ENCODE results near the gene SMIM10L2A.
"Not testable (repeated sequence)": the region's sequence is repeated elsewhere in the genome, so short reads cannot be mapped to it uniquely, and the experiment has no call there.

The SMIM10L2A gene

DNA sequence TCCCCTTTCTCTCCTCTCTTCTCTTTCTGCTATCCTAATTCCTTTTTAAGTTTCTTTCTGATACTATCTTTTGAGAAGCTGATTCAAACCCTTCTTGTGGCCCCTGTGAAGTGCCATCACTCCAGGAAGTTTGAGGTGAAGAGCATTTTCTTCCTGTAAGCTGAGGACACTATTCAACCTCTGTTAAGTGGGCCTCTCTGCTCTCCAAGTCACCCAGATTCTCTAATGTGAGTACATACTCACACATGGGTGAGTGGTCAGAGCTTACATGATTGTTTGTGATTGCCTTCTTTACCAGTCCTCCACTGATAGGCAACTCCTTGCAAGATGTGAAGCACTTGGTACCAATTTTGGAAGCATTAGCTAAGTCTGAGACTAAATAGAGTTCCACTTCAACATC is 18.4 kb upstream of the SMIM10L2A start:
- Mint-ChIP-seq H3K27ac (no peak overlapping the region), H3K27me3 (peaks cover 6% of the 10 kb centered on the region), H3K4me1 (no peaks in the 10 kb centered on the region), H3K4me3 (no peak overlapping the region), H3K9me3 (no peaks in the 10 kb centered on the region), H3K36me3 (no peaks in the 10 kb centered on the region)
- ATAC-seq (ENCODE audit: low read depth) (no peak), DNase-seq (ENCODE audit: low spot score in 2 of 2) (no peak)

DNA sequence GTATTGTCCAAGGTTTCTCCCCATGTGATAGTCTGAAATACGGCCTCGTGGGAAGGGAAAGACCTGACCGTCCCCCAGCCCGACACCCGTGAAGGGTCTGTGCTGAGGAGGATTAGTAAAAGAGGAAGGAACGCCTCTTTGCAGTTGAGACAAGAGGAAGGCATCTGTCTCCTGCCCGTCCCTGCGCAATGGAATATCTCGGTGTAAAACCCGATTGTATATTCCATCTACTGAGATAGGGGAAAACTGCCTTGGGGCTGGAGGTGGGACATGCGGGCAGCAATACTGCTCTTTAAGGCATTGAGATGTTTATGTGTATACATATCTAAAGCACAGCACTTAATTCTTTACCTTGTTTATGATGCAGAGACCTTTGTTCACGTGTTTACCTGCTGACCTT is 15.3 kb upstream of the SMIM10L2A start:
- not testable (repeated sequence) for H3K9me3 Mint-ChIP-seq; H3K27me3 Mint-ChIP-seq; DNase-seq (ENCODE audit: low spot score in 2 of 2); H3K36me3 Mint-ChIP-seq; H3K27ac Mint-ChIP-seq; H3K4me3 Mint-ChIP-seq; H3K4me1 Mint-ChIP-seq; ATAC-seq (ENCODE audit: low read depth)

DNA sequence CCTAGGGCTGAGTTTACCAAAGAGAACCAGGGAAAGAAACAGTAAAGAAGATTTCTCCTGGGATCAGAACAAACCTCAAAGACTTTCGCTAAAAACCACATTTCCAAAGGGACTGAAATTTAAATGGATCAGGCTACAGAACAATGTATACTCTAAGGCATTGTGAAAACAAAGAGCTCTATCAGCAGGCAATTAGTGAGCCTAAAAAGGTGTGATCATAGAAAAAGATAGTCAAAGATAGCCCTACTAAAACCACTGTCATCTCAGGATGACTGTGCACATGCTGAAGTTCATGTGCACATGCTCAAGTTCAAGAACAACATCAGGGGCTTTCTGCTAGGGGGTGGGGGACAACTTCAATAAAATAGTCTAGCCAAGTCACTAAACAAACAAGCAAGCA is 12.9 kb upstream of the SMIM10L2A start:
- Mint-ChIP-seq H3K27me3 (peaks cover 7% of the 10 kb centered on the region), H3K36me3 (no peaks in the 10 kb centered on the region), H3K27ac (no peak overlapping the region), H3K9me3 (peaks cover 2% of the 10 kb centered on the region), H3K4me3 (no peak overlapping the region), H3K4me1 (peaks cover 5% of the 10 kb centered on the region)
- ATAC-seq (ENCODE audit: low read depth) (no peak), DNase-seq (ENCODE audit: low spot score in 2 of 2) (no peak)

DNA sequence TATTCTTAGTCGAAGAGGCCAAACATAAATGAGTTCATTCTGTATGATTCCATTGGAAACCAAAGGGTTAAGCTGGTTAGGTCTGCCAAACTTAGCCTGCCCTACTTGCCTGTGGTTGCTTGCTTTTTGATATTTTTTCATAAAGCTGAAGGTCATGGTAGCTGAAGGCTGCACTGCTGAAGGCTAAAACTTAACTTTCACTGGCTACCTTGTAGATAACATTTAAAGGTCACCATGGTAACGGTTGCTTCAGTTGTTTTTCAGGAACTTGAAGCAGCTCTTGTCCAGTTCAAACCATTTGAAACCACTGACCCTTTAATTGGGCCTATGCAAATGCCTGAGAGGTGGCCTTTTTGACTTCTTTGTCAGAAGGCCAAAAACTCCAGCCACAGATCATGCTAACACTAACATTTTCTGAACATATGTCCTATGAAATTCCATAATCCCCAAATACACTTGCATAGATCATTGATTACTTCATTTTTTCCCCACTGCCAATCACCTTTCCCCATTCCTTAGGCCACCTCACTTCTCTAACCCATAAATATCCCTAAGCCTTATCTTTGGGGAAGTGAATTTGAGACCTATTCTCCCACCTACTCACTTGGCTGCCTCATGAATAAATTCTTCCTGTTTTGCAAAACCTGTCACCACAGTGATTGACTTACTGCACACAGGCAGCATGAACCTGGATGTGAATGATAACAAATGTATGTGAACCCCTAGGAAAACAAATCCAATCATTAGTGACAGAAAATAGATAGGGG is 10.7 kb upstream of the SMIM10L2A start:
- H3K9me3 Mint-ChIP-seq: peaks cover 2% of the 10 kb centered on the region
- H3K4me1 Mint-ChIP-seq: peaks cover 5% of the 10 kb centered on the region
- peaks cover 8% of the 10 kb centered on the region for H3K27me3 Mint-ChIP-seq
- H3K4me3 Mint-ChIP-seq: no peak overlapping the region
- H3K36me3 Mint-ChIP-seq: no peaks in the 10 kb centered on the region
- DNase-seq (ENCODE audit: low spot score in 2 of 2): no peak
- no peak for ATAC-seq (ENCODE audit: low read depth)
- no peak overlapping the region for H3K27ac Mint-ChIP-seq

DNA sequence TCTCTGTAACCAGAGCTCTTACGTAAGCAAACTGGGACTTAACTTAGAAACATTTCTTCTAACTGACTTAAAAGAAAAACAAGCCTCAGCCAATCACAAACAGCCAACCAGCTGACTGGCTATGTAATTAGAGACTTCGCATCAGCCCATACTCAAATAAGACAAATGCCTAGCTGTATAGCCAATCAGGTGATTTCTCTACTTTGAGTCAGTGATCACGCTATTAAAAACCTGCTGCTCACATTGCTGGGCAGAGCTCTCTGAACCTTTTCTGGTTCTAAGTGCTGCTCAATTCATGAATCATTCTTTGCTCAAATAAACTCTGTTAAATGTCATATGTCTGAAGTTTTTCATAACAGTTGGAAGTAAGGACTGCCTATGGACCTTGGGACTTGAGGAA is 9.9 kb upstream of the SMIM10L2A start:
- peaks cover 8% of the 10 kb centered on the region for H3K27me3 Mint-ChIP-seq
- H3K4me1 Mint-ChIP-seq: peaks cover 5% of the 10 kb centered on the region
- DNase-seq (ENCODE audit: low spot score in 2 of 2) (no peak), ATAC-seq (ENCODE audit: low read depth) (no peak)
- peaks cover 2% of the 10 kb centered on the region for H3K9me3 Mint-ChIP-seq
- no peaks in the 10 kb centered on the region for H3K36me3 Mint-ChIP-seq
- no peak overlapping the region for H3K4me3 Mint-ChIP-seq
- no peak overlapping the region for H3K27ac Mint-ChIP-seq

DNA sequence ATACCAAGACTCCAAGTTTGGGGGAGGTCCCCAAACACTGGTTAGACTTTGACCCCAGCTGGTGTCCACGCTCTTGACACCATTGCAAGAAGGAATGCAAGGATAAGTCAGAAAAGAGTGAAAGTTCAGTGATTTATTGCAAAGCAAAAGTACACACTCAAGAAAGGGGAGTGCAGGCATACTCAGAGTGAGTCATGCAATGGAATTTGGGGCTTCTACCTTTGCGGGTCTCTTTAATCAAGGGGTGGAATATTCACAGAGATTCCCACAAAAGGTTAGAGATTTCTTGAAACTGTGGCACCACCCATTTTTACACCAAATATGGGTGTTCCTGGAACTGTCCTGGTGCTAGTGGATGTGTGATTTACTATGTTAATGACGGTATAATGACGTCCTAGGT is 5.2 kb upstream of the SMIM10L2A start:
- peaks cover 4% of the 10 kb centered on the region for H3K27me3 Mint-ChIP-seq
- H3K27ac Mint-ChIP-seq: no peak overlapping the region
- H3K4me1 Mint-ChIP-seq: peaks cover 3% of the 10 kb centered on the region
- H3K36me3 Mint-ChIP-seq: no peaks in the 10 kb centered on the region
- ATAC-seq (ENCODE audit: low read depth) (no peak), DNase-seq (ENCODE audit: low spot score in 2 of 2) (no peak)
- H3K4me3 Mint-ChIP-seq: no peak overlapping the region
- peaks cover 2% of the 10 kb centered on the region for H3K9me3 Mint-ChIP-seq

DNA sequence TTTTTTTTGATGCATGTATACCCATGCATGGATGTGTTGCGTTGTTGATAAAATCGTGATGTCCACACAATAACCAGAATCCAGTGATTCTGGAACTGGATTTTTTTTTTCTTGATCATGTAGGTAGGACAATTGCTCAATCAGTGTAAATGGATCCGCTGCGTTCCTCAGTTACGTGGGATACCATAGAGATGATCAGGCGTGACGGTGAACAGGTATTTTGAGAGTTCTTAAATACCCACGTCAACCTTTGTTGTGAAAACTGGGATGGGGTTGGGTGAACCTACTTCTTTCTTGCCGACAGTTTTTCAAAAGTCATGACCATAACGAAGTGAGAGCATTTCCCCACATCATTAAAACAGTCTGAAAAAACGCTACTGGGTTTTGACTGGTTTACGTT is 913 bp upstream of the SMIM10L2A start:
- Mint-ChIP-seq H3K27ac (no peak overlapping the region), H3K36me3 (no peaks in the 10 kb centered on the region), H3K27me3 (peaks cover 6% of the 10 kb centered on the region), H3K4me1 (peaks cover 5% of the 10 kb centered on the region), H3K9me3 (no peaks in the 10 kb centered on the region), H3K4me3 (peak overlapping the region; percentile 77)
- ATAC-seq (ENCODE audit: low read depth) (no peak), DNase-seq (ENCODE audit: low spot score in 2 of 2) (no peak)

DNA sequence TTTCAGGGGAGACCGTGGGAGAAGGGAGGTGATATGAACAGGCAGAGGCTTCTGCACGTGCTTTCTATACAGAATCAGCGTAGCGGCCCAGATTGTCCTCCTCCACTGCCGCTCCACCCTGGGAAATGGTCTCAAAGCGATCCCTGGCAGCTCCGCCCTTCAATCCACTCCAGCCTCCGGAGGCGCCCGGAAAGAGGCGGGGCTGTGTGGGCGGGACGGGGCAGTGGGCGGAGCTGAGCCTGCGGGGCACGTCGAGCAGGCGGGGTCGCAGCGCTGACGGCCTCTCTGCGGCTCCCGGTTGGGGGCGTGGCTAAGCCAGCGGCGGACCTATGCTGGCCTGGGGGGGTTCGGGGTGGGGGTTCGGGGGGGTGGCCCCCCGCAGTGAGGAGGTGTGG is 210 bp upstream of the SMIM10L2A start:
- Mint-ChIP-seq H3K4me1 (peaks cover 5% of the 10 kb centered on the region), H3K4me3 (peak overlapping the region; percentile 77), H3K27me3 (peaks cover 6% of the 10 kb centered on the region), H3K9me3 (no peaks in the 10 kb centered on the region), H3K36me3 (no peaks in the 10 kb centered on the region), H3K27ac (no peak overlapping the region)
- peak; percentile 85 for ATAC-seq (ENCODE audit: low read depth)
- peak; percentile 71 to 72 for DNase-seq (ENCODE audit: low spot score in 2 of 2)

DNA sequence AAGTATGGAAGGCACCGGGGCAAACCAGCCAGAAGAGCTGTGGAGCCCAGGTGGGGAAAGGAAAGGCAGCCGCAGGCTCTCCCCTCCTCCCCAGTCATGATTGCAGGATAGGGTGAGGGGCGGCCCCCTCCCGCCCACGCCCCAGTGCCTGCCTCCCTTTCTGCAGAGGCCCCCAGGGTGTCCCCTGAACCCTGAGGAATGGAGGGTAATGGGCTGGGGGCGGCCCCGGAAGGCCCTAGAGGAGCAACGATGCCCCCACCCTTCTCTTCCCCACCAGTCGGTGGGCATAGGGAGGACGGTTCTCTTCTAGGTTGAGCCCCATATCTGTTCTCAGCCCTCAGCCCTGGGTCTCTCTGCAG is 1.0 kb downstream of the SMIM10L2A start:
- peak overlapping the region; percentile 53 for H3K4me3 Mint-ChIP-seq
- not testable (repeated sequence) for H3K27me3 Mint-ChIP-seq, H3K4me1 Mint-ChIP-seq

DNA sequence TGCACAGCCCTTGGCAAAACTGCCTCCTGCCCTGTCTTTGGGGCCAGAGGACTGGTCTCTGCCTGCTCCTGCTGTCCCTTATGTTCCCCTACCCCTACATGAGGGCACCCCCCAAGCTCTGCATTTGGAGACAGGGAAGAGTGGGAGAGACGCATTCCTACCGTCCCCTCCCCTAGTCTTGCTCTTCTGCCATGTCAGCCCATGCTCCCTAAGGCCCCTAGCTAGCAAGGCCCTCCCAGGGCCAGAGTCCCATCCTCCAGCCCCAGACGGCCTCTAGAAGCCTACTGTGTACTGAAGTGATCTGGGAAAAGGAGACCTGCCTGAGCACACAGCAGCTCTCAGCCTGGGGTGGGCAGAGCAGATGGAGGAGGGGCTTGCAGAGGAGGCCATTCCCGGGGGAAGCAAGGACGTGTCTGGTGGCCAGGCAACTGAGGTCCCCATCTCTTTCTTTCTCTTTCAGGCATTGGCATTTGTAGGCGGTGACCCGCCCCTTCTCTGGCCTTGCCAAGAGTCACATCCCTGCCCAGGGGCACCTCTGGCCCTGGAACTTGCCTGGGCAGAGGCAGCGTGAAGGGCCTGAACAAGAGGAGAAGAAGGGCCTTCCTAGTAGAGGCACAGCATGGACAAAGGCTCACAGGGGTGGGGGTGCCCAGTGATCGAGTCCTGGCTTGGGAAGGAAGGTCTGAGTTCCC is 1.6 kb downstream of the SMIM10L2A start:
- not testable (repeated sequence) for H3K9me3 Mint-ChIP-seq; ATAC-seq (ENCODE audit: low read depth); H3K27me3 Mint-ChIP-seq; DNase-seq (ENCODE audit: low spot score in 2 of 2); H3K4me1 Mint-ChIP-seq; H3K36me3 Mint-ChIP-seq; H3K27ac Mint-ChIP-seq
- peak overlapping the region; percentile 40 for H3K4me3 Mint-ChIP-seq

More for the DNA sequence above, 1.0 kb downstream of the SMIM10L2A start:
- H3K9me3 Mint-ChIP-seq; H3K36me3 Mint-ChIP-seq; H3K27ac Mint-ChIP-seq; DNase-seq (ENCODE audit: low spot score in 2 of 2); ATAC-seq (ENCODE audit: low read depth): not testable (repeated sequence)

DNA sequence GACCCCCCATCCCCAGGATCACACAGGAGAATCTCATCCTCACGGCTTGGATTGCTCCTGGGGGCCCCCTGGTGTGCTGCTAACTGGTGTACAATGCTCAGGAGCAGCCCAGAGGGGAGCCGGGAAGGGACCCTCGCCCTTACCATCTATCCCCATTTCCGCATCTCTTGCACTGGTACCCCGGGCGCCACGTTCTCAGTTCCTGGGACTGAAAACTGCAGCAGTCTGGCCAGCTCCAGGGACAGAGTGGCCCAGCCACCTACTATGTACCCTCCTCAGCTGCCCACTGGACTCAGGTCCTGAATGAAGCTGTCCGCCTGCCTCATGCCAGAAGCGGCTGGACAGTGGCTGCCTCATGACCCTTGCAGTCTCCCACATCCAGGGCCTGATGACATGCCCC is 2.7 kb downstream of the SMIM10L2A start:
- no peaks in the 10 kb centered on the region for H3K36me3 Mint-ChIP-seq
- peaks cover 5% of the 10 kb centered on the region for H3K4me1 Mint-ChIP-seq
- no peak overlapping the region for H3K27ac Mint-ChIP-seq
- no peak for DNase-seq (ENCODE audit: low spot score in 2 of 2)
- no peaks in the 10 kb centered on the region for H3K9me3 Mint-ChIP-seq
- no peak overlapping the region for H3K4me3 Mint-ChIP-seq
- peaks cover 7% of the 10 kb centered on the region for H3K27me3 Mint-ChIP-seq
- no peak for ATAC-seq (ENCODE audit: low read depth)

DNA sequence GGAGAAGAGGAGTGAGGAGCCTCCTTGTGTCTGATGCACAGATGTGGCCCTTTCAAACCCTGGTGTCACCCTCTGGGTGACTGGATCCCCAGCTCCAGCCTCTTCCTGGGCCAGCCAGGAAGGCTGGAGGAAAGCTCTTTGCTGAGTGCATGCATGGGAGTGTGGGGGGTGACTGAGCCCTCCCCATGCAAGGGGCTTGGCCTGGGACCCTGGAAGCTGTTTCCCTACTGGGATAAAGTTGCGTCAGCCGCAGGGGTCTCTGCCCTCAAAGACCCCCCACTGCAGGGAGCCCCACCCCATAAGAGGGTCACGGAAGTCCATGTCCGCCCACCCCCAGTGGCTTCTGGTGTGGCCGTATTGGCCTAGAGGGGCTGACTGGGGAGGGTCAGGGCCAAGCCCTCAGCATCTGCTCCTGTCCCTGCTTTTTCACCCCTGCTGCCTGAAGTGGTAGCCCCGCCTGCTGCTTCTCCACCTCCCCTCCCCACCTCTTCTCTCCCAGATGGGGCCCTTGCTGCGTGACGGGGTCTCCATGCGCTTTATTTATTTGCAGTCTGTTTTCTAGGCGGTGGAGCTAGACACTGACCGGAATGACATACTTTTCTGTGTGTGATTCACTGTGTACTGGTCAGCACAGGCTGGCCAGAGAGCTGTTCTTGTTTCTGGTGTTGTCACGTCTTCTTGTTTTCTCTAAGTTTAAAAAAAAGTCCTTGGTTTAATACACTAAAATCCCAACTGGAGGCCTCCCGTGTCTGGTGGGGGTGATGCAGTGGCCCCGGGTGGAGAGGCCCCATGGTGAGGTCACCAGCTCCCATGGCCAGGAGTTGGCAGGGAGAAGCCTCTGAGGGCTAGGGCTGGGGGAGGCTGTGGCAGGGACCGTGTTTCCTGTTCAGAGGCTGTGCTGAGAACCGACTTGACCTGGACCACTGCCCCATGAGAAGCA is 3.6 kb downstream of the SMIM10L2A start:
- peaks cover 5% of the 10 kb centered on the region for H3K4me1 Mint-ChIP-seq

DNA sequence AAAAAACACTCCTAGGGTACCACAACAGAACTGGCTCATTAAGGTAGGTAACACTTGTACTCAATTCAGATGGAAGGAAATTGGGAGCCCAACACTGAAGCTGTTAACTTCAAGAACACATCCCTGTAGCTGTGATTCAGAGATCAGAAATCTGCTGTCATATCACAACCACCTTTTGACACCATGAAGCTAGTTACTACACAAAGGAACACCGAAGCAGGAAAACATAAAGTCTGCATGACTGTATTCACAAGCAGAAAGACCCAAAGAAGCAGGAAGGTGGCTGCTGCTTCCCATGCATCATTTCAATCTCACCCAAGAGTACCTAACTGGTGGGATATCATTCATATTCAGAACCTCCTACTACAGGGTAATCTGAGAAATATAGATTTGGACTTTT is 7.7 kb downstream of the SMIM10L2A start:
- Mint-ChIP-seq H3K4me1 (no peaks in the 10 kb centered on the region), H3K9me3 (peaks cover 12% of the 10 kb centered on the region), H3K36me3 (peaks cover 3% of the 10 kb centered on the region), H3K27me3 (peaks cover 17% of the 10 kb centered on the region), H3K4me3 (no peak overlapping the region), H3K27ac (no peak overlapping the region)
- ATAC-seq (ENCODE audit: low read depth): no peak
- no peak for DNase-seq (ENCODE audit: low spot score in 2 of 2)

More for the DNA sequence above, 3.6 kb downstream of the SMIM10L2A start:
- Mint-ChIP-seq H3K4me3 (no peak overlapping the region), H3K36me3 (no peaks in the 10 kb centered on the region), H3K27ac (no peak overlapping the region), H3K27me3 (peaks cover 11% of the 10 kb centered on the region), H3K9me3 (peaks cover 1% of the 10 kb centered on the region)
- no peak for ATAC-seq (ENCODE audit: low read depth)
- no peak for DNase-seq (ENCODE audit: low spot score in 2 of 2)

DNA sequence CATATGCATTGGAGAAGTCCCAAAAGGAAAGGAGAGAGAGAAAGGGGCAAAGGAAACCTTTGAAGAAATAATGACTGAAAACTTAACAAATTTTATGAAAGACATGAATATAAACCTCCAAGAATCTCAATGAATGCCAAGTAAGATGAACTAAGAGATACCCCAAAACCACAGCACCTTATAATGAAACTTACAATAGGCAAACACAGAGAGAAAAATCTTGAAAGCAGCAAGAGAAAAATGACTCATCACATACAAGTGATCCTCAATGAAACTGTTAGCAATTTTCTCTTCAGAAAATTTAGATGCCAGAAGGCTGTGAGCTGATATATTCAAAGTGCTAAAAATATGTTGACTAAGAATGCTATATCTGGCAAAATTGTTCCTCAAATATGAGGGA is 10.1 kb downstream of the SMIM10L2A start:
- no peak overlapping the region for H3K4me3 Mint-ChIP-seq

More for the DNA sequence above, 10.1 kb downstream of the SMIM10L2A start:
- Mint-ChIP-seq H3K27ac (no peak overlapping the region), H3K4me1 (no peaks in the 10 kb centered on the region), H3K9me3 (peaks cover 12% of the 10 kb centered on the region), H3K27me3 (peaks cover 16% of the 10 kb centered on the region), H3K36me3 (peaks cover 3% of the 10 kb centered on the region)
- ATAC-seq (ENCODE audit: low read depth) (no peak), DNase-seq (ENCODE audit: low spot score in 2 of 2) (no peak)

Data from memory B cell (primary cell).